DND-41 (cell line): ENCODE results near the gene EIF3I.

Source experiments
- ATAC-seq: fragments of 200-7000 bp; cut with Tn5 transposase; 3 replicates; pipeline ENCODE4 v1.9.1; 2021; ENCODE audit warnings: low read depth; ENCODE audit not compliant: insufficient read depth
- DNase-seq: peaks from one replicate; pipeline ENCODE4 v3.0.0-alpha.2; 2020
- H2AFZ ChIP-seq: 2 replicates; pipeline ENCODE4 v1.6.0; 2012; ENCODE audit warnings: low read depth, low read length
- H3K27ac ChIP-seq: 2 replicates; pipeline ENCODE4 v1.5.1; 2012; ENCODE audit warnings: low read length, inconsistent platforms
- H3K27me3 ChIP-seq: fragments of 200-600 bp; sonication (generic); 2 replicates; pipeline ENCODE4 v1.6.0; 2012; ENCODE audit warnings: low read length, mild to moderate bottlenecking, inconsistent platforms; ENCODE audit not compliant: insufficient read depth, poor library complexity
- H3K36me3 ChIP-seq: 2 replicates; pipeline ENCODE4 v1.5.1; 2012; ENCODE audit warnings: low read length, inconsistent platforms; ENCODE audit not compliant: insufficient read depth
- H3K4me1 ChIP-seq: 2 replicates; pipeline ENCODE4 v1.5.1; 2012; ENCODE audit warnings: mild to moderate bottlenecking, low read length; ENCODE audit not compliant: insufficient read depth
- H3K4me2 ChIP-seq: 2 replicates; pipeline ENCODE4 v1.6.0; 2012; ENCODE audit warnings: mild to moderate bottlenecking, moderate library complexity, low read length, inconsistent platforms; ENCODE audit not compliant: insufficient read depth
- H3K4me3 ChIP-seq, 2 experiments: fragments of 200-600 bp in 1 of 2; shearing (Covaris generic) in 1 of 2; 2 replicates each; pipeline ENCODE4 v1.5.1; 2012 to 2016; ENCODE audit warnings: inconsistent platforms in 2 of 2, low read length in 2 of 2, mild to moderate bottlenecking in 2 of 2, low read depth in 1 of 2, moderate library complexity in 1 of 2
- H3K79me2 ChIP-seq: 2 replicates; pipeline ENCODE4 v1.6.0; 2012; ENCODE audit warnings: low read length, inconsistent platforms; ENCODE audit not compliant: insufficient read depth
- H3K9ac ChIP-seq: 2 replicates; pipeline ENCODE4 v1.6.0; 2012; ENCODE audit warnings: low read depth, mild to moderate bottlenecking, inconsistent platforms, low read length, moderate library complexity
- H3K9me3 ChIP-seq: 2 replicates; pipeline ENCODE4 v1.5.1; 2012; ENCODE audit warnings: low read length, moderate library complexity, mild to moderate bottlenecking, inconsistent platforms; ENCODE audit not compliant: insufficient read depth, severe bottlenecking
- H4K20me1 ChIP-seq: 2 replicates; pipeline ENCODE4 v1.6.0; 2012; ENCODE audit warnings: low read length; ENCODE audit not compliant: insufficient read depth
- EZH2 ChIP-seq: IDR thresholded peaks from 3 replicates; pipeline ENCODE4 v1.6.1; 2012; ENCODE audit warnings: borderline replicate concordance, low read depth, mild to moderate bottlenecking, moderate library complexity, low read length, inconsistent platforms; ENCODE audit not compliant: severe bottlenecking
- TF ChIP-seq, protein P1 (sequence below): IDR thresholded peaks from 2 replicates; pipeline ENCODE4 v1.5.1; 2012; ENCODE audit warnings: borderline replicate concordance, low read length, moderate library complexity, mild to moderate bottlenecking; ENCODE audit not compliant: poor library complexity, severe bottlenecking; ENCODE audit errors: extremely low read depth

Gene EIF3I

DNA sequence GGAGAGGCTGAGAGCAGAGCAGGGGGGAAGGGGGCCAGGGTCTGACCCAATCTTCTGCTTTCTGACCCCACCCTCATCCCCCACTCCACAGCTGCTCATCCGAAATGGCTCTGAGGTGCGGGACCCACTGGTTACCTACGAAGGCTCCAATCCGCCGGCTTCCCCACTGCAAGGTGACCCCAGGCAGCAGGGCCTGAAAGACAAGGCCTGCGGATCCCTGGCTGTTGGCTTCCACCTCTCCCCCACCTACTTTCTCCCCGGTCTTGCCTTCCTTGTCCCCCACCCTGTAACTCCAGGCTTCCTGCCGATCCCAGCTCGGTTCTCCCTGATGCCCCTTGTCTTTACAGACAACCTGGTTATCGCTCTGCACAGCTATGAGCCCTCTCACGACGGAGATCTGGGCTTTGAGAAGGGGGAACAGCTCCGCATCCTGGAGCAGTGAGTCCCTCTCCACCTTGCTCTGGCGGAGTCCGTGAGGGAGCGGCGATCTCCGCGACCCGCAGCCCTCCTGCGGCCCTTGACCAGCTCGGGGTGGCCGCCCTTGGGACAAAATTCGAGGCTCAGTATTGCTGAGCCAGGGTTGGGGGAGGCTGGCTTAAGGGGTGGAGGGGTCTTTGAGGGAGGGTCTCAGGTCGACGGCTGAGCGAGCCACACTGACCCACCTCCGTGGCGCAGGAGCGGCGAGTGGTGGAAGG is 52.6 kb downstream of the EIF3I start:
- peak overlapping the region; percentile 54 for H3K9ac ChIP-seq
- H3K27me3 ChIP-seq = no peaks in the 10 kb centered on the region
- ATAC-seq = no peak
- peaks cover 34% of the 10 kb centered on the region for H3K79me2 ChIP-seq
- no peak for TF ChIP-seq EZH2
- TF ChIP-seq, protein P1, sequence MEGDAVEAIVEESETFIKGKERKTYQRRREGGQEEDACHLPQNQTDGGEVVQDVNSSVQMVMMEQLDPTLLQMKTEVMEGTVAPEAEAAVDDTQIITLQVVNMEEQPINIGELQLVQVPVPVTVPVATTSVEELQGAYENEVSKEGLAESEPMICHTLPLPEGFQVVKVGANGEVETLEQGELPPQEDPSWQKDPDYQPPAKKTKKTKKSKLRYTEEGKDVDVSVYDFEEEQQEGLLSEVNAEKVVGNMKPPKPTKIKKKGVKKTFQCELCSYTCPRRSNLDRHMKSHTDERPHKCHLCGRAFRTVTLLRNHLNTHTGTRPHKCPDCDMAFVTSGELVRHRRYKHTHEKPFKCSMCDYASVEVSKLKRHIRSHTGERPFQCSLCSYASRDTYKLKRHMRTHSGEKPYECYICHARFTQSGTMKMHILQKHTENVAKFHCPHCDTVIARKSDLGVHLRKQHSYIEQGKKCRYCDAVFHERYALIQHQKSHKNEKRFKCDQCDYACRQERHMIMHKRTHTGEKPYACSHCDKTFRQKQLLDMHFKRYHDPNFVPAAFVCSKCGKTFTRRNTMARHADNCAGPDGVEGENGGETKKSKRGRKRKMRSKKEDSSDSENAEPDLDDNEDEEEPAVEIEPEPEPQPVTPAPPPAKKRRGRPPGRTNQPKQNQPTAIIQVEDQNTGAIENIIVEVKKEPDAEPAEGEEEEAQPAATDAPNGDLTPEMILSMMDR = no peak
- no peak for DNase-seq
- peaks cover 39% of the 10 kb centered on the region for H3K4me1 ChIP-seq
- peak overlapping the region in 1 of 2 experiments; percentile 33; a peak in 1 of 4 replicates for H3K4me3 ChIP-seq
- H3K27ac ChIP-seq = peak overlapping the region; percentile 83
- H3K4me2 ChIP-seq = peak overlapping the region; percentile 59
- no peak overlapping the region for H2AFZ ChIP-seq
- H3K36me3 ChIP-seq = peaks cover 59% of the 10 kb centered on the region
- no peaks in the 10 kb centered on the region for H4K20me1 ChIP-seq
- H3K9me3 ChIP-seq = no peaks in the 10 kb centered on the region

DNA sequence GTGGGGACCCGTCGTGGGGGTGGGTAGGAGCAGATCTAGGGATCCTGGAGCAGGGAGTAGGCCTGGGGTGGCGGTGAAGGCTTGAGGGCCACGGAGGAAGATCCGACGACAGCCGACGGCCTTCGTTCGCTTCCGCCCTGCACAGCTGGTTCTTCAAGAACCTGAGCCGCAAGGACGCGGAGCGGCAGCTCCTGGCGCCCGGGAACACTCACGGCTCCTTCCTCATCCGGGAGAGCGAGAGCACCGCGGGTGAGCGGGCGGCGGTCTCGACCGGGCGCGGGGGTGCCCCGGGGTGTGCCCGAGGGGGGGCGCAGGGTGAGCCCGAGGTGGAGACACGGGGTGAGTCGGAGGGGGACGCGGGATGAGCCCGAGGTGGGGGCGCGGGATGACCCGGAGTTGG is 53.2 kb downstream of the EIF3I start:
- Histone ChIP-seq H2AFZ (no peak overlapping the region), H3K9me3 (no peaks in the 10 kb centered on the region), H3K27me3 (no peaks in the 10 kb centered on the region), H3K9ac (no peak overlapping the region), H3K4me3 (no peak overlapping the region), H3K79me2 (peaks cover 33% of the 10 kb centered on the region), H3K36me3 (peaks cover 63% of the 10 kb centered on the region), H4K20me1 (no peaks in the 10 kb centered on the region), H3K4me1 (peaks cover 39% of the 10 kb centered on the region), H3K4me2 (no peak overlapping the region), H3K27ac (peak overlapping the region; percentile 83)
- TF ChIP-seq, protein P1 = no peak
- no peak for TF ChIP-seq EZH2
- DNase-seq = peak; percentile 35
- no peak for ATAC-seq

DNA sequence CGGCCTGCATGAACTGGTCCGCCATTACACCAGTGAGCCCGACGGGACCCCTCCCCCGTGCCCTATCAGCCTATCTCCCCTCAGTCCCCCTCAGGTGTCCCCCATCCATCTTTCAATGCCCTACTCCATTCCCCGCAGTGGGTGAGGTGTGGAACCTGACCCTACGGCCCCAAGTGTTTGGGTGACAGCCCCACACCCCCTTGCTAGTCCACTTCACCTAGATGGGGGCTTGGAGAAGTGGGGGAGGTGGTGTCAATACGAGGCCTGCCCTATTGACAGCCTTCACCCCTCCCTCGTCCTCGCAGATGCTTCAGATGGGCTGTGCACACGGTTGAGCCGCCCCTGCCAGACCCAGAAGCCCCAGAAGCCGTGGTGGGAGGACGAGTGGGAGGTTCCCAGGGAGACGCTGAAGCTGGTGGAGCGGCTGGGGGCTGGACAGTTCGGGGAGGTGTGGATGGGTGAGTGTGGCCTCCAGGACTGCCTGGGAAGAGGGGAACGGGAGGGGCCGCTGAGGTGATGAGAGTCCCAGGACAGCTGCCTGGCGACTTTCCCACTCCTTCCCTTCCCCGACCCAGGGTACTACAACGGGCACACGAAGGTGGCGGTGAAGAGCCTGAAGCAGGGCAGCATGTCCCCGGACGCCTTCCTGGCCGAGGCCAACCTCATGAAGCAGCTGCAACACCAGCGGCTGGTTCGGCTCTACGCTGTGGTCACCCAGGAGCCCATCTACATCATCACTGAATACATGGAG is 54.0 kb downstream of the EIF3I start:
- TF ChIP-seq EZH2 = no peak
- TF ChIP-seq, protein P1 = no peak
- ATAC-seq (no peak), DNase-seq (no peak)
- Histone ChIP-seq H3K27me3 (no peaks in the 10 kb centered on the region), H3K9me3 (no peaks in the 10 kb centered on the region), H3K79me2 (peaks cover 30% of the 10 kb centered on the region), H3K27ac (no peak overlapping the region), H3K36me3 (peaks cover 69% of the 10 kb centered on the region), H4K20me1 (no peaks in the 10 kb centered on the region), H2AFZ (no peak overlapping the region), H3K4me2 (no peak overlapping the region), H3K9ac (no peak overlapping the region), H3K4me3 (no peak overlapping the region), H3K4me1 (peaks cover 38% of the 10 kb centered on the region)
